Measurements from ENCODE around the gene FKBP2.

- no peak for TF ChIP-seq CTCF (IDR thresholded peaks at IDR 0.05; ENCODE audit: low read length)
- TF ChIP-seq EZH2 (IDR thresholded peaks at IDR 0.05; ENCODE audit: borderline replicate concordance, low read length): no peak
Measured at GRCh38 chr11:64233913-64234586, 6.8 kb upstream of the FKBP2 start, which contains the start of gene VEGFB.

Data from OCI-LY1 (cell line).